NCI-H146 treated with DMSO at 0.1 percent for 48 hours (cell line): ENCODE results near the gene B3GAT1.

ENCODE experiments used
- DNase-seq: peaks from one replicate; lab custom pipeline; 2025; ENCODE audit not compliant: unreplicated experiment; lab: John Stamatoyannopoulos, UW

The B3GAT1 gene

DNA sequence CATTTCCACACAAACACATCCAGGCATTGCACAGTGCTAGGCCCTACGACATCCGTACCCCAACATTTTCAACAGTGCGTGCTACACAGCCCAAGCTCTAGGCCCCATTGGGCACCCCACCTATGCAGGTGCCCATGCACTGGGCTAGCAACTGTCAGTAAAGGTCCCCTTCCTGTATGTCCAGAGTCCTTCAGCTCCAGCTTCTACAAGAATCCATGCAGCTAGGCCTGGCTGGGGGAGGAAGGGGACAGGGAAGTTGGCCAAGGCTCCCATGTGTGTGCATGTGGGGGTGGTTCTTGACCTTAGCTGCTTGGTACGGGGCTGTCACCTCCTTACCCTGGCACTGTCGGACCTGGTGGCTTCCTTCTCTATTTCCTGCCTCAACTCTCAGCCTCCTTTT, 1.3 kb downstream of the B3GAT1 start:
- DNase-seq, result no peak

- DNase-seq, result no peak
These were observed 2.3 kb downstream of the B3GAT1 start for GRCh38 chr11:134409552-134410429.

GRCh38 chr11:134407923-134408322, 4.1 kb downstream of the B3GAT1 start:
- no peak for DNase-seq

- no peak for DNase-seq
These were observed 4.7 kb downstream of the B3GAT1 start for GRCh38 chr11:134407321-134407828.

DNA sequence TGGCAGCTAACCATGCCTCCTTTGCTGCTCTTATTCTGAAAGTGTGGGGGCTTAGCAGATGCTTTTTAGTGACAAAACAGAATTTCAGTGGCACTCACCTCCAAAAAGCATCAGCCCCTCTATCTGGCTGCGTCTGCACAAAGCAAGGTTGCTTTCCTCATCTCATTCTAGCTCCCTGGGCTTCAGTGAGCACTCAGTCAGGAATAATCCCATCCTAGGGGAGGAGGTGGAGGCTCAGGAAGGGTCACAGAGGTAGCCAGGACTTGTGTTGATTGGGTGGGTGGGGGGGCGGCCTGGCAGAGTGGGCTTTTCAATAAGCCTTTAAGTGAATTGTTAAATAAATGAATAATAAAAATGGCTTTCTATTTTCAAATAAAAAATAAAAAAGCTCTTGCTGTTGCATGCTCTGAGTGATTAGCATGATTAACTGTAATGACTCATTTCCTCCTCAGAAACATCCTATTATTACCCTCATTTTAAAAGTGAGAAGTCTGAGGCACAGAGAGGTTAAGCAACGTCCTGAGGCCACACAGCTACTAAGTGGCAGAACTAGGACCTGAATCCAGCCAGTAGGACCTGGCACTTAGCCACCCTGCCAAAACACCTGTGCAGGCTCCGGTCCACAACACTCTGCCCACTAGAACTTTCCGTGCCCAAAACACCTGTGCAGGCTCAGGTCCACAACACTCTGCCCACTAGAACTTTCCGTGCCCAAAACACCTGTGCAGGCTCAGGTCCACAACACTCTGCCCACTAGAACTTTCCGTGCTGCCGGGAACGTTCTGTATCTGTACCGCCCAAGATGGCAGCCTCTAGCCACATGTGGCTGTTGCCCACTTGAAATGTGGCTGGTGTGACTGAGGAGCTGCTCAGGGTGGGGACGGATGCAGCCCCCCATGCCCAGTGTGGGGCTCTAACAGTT, 5.5 kb downstream of the B3GAT1 start:
- DNase-seq, result no peak

DNA sequence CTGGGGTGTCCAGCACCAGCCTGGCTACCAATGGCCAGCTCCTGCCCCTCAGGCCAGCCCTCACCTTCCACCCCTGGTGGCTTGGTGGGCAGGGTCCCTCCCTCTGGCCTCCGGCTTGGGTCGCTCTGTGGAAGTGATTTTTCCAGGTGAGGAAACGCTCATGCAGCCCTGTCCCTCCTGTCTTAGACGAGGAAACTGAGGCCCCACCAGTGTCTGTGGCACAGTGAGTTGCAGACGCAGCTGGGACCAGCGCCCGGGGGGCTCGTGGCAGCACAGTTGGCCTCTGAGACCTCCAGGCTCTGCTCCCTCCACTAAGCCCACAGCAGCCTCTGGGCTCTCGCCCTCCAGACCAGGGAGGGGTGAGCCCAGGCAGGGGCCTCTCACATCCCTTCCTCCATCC, 6.2 kb downstream of the B3GAT1 start:
- DNase-seq, result no peak

DNA sequence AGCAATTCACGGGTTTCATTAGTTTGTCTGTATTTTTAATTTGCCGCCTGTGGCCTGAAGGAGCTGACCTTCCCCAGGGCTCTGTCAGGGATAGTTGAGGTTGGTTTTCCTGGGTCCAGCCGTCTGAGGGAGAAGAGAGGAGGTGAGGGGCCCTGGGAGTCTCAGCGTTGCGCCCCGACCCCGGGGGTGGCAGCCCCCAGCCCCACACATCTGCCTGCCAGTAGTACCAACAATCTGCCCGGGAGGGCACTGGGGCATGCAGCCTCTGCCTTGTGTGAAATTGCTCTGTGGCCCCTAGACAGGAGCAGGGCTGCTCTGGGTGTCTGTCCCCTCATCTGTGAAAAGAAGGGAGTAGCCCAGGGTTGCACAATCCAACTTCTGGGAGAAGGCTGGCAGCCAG, 6.6 kb downstream of the B3GAT1 start:
- DNase-seq, result no peak

GRCh38 chr11:134404575-134405341, 7.3 kb downstream of the B3GAT1 start:
- DNase-seq, result no peak

- DNase-seq, result no peak
These were observed 9.1 kb downstream of the B3GAT1 start for GRCh38 chr11:134402910-134403309.

- DNase-seq, result no peak
These were observed 9.9 kb downstream of the B3GAT1 start for GRCh38 chr11:134401825-134402809.

DNA sequence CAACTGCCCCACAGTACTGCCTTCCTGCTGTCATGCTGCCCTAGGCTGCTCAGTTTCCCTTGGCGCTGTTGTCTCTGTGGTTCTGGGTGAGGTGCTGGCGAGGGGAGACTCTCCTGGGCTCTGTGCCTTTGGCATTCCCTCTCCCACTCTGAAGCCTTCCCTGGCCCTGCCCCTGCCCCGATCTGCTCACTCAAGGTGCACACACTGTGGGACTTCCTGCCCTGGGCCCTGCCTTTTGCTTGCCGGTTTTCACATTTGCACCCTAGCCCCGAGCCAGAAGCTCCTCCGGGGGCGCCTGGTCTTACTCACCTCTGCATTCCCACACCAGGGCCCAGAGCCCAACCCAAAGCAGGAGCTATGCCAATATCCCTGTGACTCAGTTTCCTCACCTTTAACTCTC, 12.0 kb downstream of the B3GAT1 start:
- DNase-seq, result no peak

GRCh38 chr11:134399293-134399654, 12.8 kb downstream of the B3GAT1 start:
- DNase-seq, result no peak

- no peak for DNase-seq
These were observed 13.3 kb downstream of the B3GAT1 start for GRCh38 chr11:134398644-134399292.

DNA sequence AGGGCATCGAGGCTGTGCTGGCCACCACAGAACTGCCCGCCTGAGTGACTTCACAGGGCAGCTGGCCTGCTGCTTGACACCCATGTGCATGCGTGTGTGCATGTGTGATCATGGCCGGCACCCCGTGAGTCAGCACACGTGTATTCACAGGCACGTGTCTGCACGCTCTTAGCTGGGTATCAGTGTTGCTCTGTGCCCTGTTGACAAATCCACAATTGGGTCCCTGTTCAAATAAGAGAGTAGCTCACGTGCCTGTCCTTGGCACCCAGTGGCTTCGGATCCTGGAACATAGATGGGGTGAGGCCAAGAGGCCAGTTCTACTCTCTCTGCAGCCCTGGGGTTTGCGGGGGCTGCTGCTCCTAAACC, 14.0 kb downstream of the B3GAT1 start:
- no peak for DNase-seq

DNA sequence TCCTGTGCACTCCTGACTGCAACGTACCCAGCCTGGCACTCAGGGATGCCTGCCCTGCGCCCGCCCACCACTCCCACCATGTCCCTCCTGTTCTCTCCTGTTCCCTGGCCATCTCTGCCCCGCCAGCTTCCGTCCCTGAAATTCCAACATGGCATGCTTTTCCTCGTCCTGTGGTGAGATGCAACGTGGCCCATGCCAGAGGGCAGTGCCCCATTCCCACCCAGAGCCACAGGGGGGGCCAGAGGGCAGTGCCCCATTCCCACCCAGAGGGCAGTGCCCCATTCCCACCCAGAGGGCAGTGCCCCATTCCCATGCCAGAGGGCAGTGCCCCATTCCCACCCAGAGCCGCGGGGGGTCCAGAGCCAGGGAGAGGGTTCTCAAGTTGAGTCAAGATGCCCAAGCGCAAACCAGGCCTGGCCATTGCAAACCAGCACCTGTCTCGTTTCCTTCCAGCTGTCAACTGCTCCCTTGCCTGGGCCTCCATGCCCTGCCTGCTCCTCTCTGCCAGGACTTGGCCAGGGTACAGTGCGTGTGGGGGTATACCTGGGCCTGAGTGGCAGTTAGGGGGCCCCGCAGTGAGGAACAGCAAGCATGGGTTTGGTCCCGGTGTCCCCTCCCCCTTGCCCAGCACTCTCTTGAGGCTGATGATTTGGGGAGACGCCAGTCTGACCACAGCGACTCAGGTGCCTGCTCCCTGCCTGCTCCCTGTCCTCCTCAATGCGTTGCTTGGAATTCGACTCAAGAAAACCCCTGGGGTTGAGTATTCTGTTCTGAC, 14.6 kb downstream of the B3GAT1 start:
- DNase-seq, result no peak

DNA sequence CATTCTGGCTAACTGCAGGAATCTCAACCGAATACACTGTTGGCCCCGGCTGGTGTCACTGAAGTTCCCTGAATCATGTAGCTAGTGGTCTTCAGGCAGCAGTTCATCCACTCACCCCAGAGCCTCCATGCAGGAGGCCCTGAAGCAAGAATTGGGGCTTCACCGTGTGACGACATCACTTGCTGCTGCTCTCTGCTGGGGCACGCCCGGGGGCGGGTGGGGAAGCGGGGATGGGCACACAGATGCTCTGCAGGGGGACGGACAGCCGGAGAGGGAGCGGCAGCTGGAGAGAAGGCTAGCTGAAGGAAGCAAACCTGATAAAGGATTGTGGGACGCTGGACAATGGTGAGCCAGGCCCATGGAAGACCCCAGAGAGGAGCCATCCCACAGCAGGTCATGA, 17.0 kb downstream of the B3GAT1 start:
- no peak for DNase-seq

GRCh38 chr11:134394311-134394710, 17.7 kb downstream of the B3GAT1 start:
- no peak for DNase-seq

DNA sequence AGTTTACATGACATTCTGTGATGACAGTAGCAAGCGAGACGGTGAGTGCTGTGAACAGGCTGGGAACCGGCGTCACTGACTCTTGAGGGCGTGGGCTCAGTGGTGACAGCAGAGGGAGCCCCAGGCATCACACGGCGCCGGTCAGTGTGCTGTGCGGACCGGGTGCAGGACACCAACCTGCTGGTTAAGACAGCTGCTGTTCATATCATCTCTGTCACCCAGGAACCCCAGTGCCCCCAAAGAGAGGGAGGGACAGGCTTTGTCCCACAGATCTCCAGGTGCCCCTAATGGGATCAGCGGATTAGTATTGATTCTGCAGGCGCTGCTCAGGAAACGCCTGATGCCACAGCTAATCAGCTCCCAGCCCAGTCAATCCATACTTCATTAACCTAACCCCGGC, 18.4 kb downstream of the B3GAT1 start:
- no peak for DNase-seq
